Psoas muscle (tissue), 8 donors: ENCODE measurements around the gene RB1. TPM values are rescaled to one million over a fixed set of nuclear protein-coding genes. Genes with fewer than 3 reads are reported as not detected.

Experiments
- ATAC-seq, 4 donors: fragments of 200-7000 bp; cut with Tn5 transposase; one replicate each; pipeline ENCODE4 v1.9.1; 2020; ENCODE audit warnings: moderate library complexity in 3 of 4, mild to moderate bottlenecking in 2 of 4
- DNase-seq, 2 donors: peaks; one replicate each; pipeline ENCODE4 v3.0.0-alpha.2; 2020
- H3K27ac ChIP-seq: fragments of 200-600 bp; one replicate; pipeline ENCODE4 v1.8.0; 2022
- H3K27me3 ChIP-seq, 3 donors: fragments of 200-600 bp in 1 of 3; one replicate each; pipeline versions ENCODE4 v1.6.1 to v1.8.0; 2013 to 2022; ENCODE audit warnings: low read length in 2 of 3, mild to moderate bottlenecking in 2 of 3, moderate library complexity in 1 of 3; ENCODE audit not compliant: insufficient read depth in 3 of 3
- H3K36me3 ChIP-seq, 2 donors: fragments of 200-600 bp in 1 of 2; one replicate each; pipeline versions ENCODE4 v1.6.1 to v1.8.0; 2013 to 2022; ENCODE audit warnings: low read depth in 1 of 2, mild to moderate bottlenecking in 1 of 2, moderate library complexity in 1 of 2; ENCODE audit not compliant: insufficient read depth in 1 of 2
- H3K4me1 ChIP-seq: fragments of 200-600 bp; one replicate; pipeline ENCODE4 v1.8.0; 2022
- H3K4me3 ChIP-seq: fragments of 200-600 bp; one replicate; pipeline ENCODE4 v1.8.0; 2022; ENCODE audit warnings: mild to moderate bottlenecking
- H3K9me3 ChIP-seq: fragments of 200-600 bp; one replicate; pipeline ENCODE4 v1.8.0; 2022
- WGBS, 3 donors: extraction: QIAGEN DNeasy Blood & Tissue Kit; methylation state at CpG; one replicate each; pipeline versions ENCODE4 v1.1.6 to v1.1.7; 2013; 5-methylcytosine and 5-hydroxymethylcytosine counted together
- intact Hi-C, 2 donors: fragments of 100-400 bp; cut with DNase I; formaldehyde crosslinking; loops; one replicate each; pipeline versions ENCODE4 v1.11.0 to v1.14.2; 2022
- polyA plus RNA-seq, 3 donors: library from polyadenylated mRNA; stranded (reverse); fragments of 200-250 nt; gene quantifications; one replicate each; pipeline ENCODE4 v1.2.3, GENCODE V29; 2013
- total RNA-seq, 4 donors: library from RNA; stranded (reverse); fragmentation: NEBNext Ultra II Directional in 2 of 4; extraction: Animal tissue kit (Norgen Biotek cat#: 25700) in 2 of 4; gene quantifications; one replicate each; pipeline versions ENCODE4 v1.2.1 to v1.2.4, GENCODE V29; 2021 to 2023
- TF ChIP-seq, protein P1 (sequence below): fragments of 200-600 bp; IDR thresholded peaks from one replicate; pipeline ENCODE4 v1.8.0; 2022; ENCODE audit warnings: antibody characterized with exemption
- donor health status: healthy with polysubstance abuse.
- donor health status: DM: no; HTN: no; CAD: no; lungs with moderate emphysema.
- donor health status: Bipolar disorder and iron deficiency.
- donor health status: healthy.
- donor health status: DM: yes; HTN: yes; CAD: no.
- donor health status: DM: no; HTN: no; CAD: no.
- donor health status: DM: no; HTN: no; CAD: no.
- donor health status: DM: yes; HTN: yes; CAD: no.

RB1 gene
- total and polyA plus RNA-seq, 7 donors = 16.6 to 35.6 (median 28.0) TPM

DNA sequence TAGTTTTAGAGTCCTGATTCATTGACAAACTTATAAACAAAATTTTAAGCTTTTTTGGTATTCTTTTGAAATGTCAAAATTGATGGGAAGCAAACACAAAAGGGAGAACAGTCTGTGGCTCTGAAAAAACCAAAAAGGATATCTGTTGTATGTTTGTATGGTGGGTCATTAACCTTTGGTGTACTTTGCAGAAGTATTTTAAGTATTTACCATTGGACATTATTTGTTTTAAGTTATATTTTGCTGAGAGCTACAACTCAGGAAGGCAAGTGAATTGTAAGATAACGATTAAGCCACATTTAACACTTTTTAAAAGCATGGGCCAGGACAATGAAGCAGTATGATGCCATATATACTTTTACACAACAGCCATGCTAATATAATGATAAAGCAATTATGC, 94.2 kb downstream of the RB1 start:
- DNase-seq = no peak
- intact Hi-C loops = no loop called here
- Histone ChIP-seq H3K9me3 (no peaks in the 10 kb centered on the region), H3K36me3 (peaks cover 0 to 24% of the 10 kb centered on the region in 2 donors), H3K4me1 (peaks cover 5% of the 10 kb centered on the region), H3K4me3 (no peak overlapping the region), H3K27ac (no peak overlapping the region), H3K27me3 (no peaks in the 10 kb centered on the region)
- ATAC-seq = no peak
- 50 to 61% (median 50%) methylated on average over 1 of the region's 1 CpG for WGBS, 3 donors
- TF ChIP-seq, protein P1, sequence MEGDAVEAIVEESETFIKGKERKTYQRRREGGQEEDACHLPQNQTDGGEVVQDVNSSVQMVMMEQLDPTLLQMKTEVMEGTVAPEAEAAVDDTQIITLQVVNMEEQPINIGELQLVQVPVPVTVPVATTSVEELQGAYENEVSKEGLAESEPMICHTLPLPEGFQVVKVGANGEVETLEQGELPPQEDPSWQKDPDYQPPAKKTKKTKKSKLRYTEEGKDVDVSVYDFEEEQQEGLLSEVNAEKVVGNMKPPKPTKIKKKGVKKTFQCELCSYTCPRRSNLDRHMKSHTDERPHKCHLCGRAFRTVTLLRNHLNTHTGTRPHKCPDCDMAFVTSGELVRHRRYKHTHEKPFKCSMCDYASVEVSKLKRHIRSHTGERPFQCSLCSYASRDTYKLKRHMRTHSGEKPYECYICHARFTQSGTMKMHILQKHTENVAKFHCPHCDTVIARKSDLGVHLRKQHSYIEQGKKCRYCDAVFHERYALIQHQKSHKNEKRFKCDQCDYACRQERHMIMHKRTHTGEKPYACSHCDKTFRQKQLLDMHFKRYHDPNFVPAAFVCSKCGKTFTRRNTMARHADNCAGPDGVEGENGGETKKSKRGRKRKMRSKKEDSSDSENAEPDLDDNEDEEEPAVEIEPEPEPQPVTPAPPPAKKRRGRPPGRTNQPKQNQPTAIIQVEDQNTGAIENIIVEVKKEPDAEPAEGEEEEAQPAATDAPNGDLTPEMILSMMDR = no peak

DNA sequence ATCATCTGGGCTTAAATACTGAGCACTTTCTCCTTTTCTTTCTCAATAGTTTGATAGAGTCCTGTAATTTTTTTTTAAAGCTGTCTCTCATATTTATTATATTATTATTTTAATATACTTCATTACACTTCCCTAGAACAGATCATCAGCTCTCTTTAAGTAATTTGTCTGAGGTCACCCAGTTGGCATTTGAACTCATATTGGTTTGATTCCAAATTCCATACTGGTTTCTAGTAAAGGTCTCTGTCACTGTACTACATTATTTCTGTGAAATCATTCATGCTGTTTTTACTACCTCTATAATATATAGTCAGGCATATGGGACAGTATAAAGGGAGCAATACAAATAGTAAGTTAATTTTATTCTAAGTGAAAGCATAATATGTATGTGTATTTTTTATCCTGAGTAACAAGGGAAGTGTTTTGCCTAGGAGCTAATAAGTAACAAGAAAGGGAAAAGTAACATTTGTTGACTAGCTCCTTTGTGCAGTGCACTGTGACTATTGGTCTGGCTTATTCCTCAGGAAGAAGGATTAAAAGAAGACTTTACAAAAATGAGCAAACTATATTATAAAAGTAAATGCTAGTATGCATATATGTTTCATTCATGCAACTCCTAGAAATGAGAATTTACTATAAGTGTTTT, 95.0 kb downstream of the RB1 start:
- intact Hi-C loops = no loop called here
- no peak for DNase-seq
- Histone ChIP-seq H3K9me3 (no peaks in the 10 kb centered on the region), H3K27me3 (no peaks in the 10 kb centered on the region), H3K4me3 (no peak overlapping the region), H3K36me3 (peaks cover 0 to 15% of the 10 kb centered on the region in 2 donors), H3K27ac (no peak overlapping the region), H3K4me1 (peaks cover 5% of the 10 kb centered on the region)
- ATAC-seq = no peak
- TF ChIP-seq, protein P1 = no peak

DNA sequence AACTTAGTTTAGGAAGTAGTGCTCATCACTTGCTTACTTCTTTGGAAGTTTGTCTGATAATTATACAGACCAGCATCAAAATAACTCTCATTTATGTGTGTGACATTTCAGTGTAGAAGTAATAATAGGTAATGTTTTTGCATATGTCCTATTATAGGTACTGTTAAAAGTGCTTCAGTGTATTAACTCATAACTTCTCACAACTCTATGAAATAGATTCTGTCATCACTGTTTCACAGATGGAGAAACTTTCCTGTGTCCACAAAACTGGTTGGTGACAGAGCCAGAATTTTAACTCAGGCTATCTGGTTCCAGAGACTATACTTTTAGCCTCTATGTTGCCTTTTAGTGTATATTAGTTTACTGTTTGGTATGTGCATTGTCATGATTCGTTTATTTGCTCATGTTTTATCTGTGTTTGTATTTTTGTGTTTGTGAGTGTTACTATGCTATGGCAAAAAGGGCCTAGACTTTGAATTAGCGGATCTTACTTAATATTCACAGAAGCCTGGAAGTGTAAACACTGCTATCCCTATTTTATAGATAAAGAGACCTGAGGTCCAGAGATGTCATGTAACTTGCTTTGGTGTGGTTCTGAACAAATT, 96.6 kb downstream of the RB1 start:
- WGBS, 3 donors = 71 to 83% (median 78%) methylated on average over 2 of the region's 2 CpGs
- intact Hi-C loops = no loop called here
- H3K4me1 ChIP-seq = peaks cover 5% of the 10 kb centered on the region

DNA sequence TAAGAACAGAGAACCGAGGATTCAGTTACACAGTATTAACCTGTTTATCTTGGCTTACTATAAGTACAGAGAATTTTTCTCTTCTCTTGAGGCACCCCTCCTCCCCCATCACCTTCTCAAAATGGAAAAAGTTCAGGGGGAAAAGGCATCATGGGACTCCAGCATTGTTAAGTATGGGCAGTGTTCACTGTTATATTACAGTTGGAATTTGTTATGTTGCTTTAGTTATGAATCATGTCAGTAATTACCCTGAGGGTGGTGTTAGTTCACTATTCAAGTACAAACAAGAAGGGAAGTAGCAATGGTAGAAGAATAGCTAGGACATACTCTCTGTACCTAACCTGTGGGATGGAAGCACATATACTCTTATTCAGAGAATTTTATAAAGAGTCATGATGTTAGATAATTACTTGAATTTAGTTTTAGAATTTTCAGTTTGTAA, 97.3 kb downstream of the RB1 start:
- Histone ChIP-seq H3K4me3 (no peak overlapping the region), H3K27ac (peak overlapping the region; percentile 3), H3K36me3 (no peaks in the 10 kb centered on the region), H3K9me3 (no peaks in the 10 kb centered on the region), H3K27me3 (no peaks in the 10 kb centered on the region), H3K4me1 (peaks cover 5% of the 10 kb centered on the region)
- ATAC-seq (peak in 2 of 4 donors; percentile 43 to 74), DNase-seq (no peak)
- 58 to 68% (median 62%) methylated on average over 1 of the region's 1 CpG for WGBS, 3 donors
- TF ChIP-seq, protein P1 = no peak
- intact Hi-C loops = no loop called here

More for the DNA sequence above, 96.6 kb downstream of the RB1 start:
- ATAC-seq (no peak), DNase-seq (no peak)
- Histone ChIP-seq H3K27ac (peak overlapping the region; percentile 3), H3K36me3 (peaks cover 0 to 4% of the 10 kb centered on the region in 2 donors), H3K9me3 (no peaks in the 10 kb centered on the region), H3K4me3 (no peak overlapping the region), H3K27me3 (no peaks in the 10 kb centered on the region)
- TF ChIP-seq, protein P1 = no peak
